Fibroblast of pulmonary artery (primary cell): ENCODE results near the gene KIRREL3.
"Not testable (repeated sequence)": the region's sequence is repeated elsewhere in the genome, so short reads cannot be mapped to it uniquely, and the experiment has no call there.

Experiments
- DNase-seq: peaks from one replicate; pipeline ENCODE4 v3.0.0-alpha.2; 2010; ENCODE audit warnings: low read depth
- H3K4me3 ChIP-seq: replicated peaks from 2 replicates; pipeline ENCODE4 v1.5.1; 2011; ENCODE audit warnings: low read depth, mild to moderate bottlenecking, control low read depth, low read length, moderate library complexity
- CTCF ChIP-seq: IDR thresholded peaks from 2 replicates; pipeline ENCODE4 v1.5.1; 2011; ENCODE audit warnings: mild to moderate bottlenecking, control low read depth, low read length, inconsistent platforms; ENCODE audit errors: missing control alignments

Gene KIRREL3

GRCh38 chr11:126387857-126388256 lies 612.7 kb downstream of the KIRREL3 start:
- H3K4me3 ChIP-seq, result no peak overlapping the region
- no peak for DNase-seq
- no peak for TF ChIP-seq CTCF

- DNase-seq, H3K4me3 ChIP-seq: not testable (repeated sequence)
These were observed 613.9 kb downstream of the KIRREL3 start for GRCh38 chr11:126386729-126387071.

- no peak for TF ChIP-seq CTCF
- no peak overlapping the region for H3K4me3 ChIP-seq
These were observed 614.4 kb downstream of the KIRREL3 start for GRCh38 chr11:126385991-126386728.

GRCh38 chr11:126384449-126385070 lies 616.0 kb downstream of the KIRREL3 start:
- no peak for DNase-seq
- no peak for TF ChIP-seq CTCF
- no peak overlapping the region for H3K4me3 ChIP-seq

More at GRCh38 chr11:126385991-126386728, 614.4 kb downstream of the KIRREL3 start:
- DNase-seq, result no peak

GRCh38 chr11:126383339-126384335 lies 616.9 kb downstream of the KIRREL3 start:
- no peak for DNase-seq
- no peak for TF ChIP-seq CTCF
- H3K4me3 ChIP-seq, result no peak overlapping the region

GRCh38 chr11:126382641-126383040 lies 617.9 kb downstream of the KIRREL3 start:
- not testable (repeated sequence) for DNase-seq

GRCh38 chr11:126381960-126382359 lies 618.6 kb downstream of the KIRREL3 start:
- DNase-seq, H3K4me3 ChIP-seq: not testable (repeated sequence)

More at GRCh38 chr11:126382641-126383040, 617.9 kb downstream of the KIRREL3 start:
- not testable (repeated sequence) for H3K4me3 ChIP-seq

- DNase-seq, result no peak
- no peak overlapping the region for H3K4me3 ChIP-seq
- no peak for TF ChIP-seq CTCF
These were observed 619.7 kb downstream of the KIRREL3 start for GRCh38 chr11:126380909-126381308.
